CD4-positive, alpha-beta T cell (primary cell): ENCODE data around the gene LIMS4. TPM values are rescaled to one million over a fixed set of nuclear protein-coding genes. Genes with fewer than 3 reads are reported as not detected.
"Not testable (repeated sequence)": the region's sequence is repeated elsewhere in the genome, so short reads cannot be mapped to it uniquely, and the experiment has no call there.

ENCODE experiments used
- ATAC-seq: fragments of 200-7000 bp; cut with Tn5 transposase; one replicate; pipeline ENCODE4 v1.10.0; 2022; ENCODE audit warnings: mild to moderate bottlenecking; ENCODE audit not compliant: poor library complexity
- CTCF ChIA-PET: fragments of 350-600 bp; sonication (Branson Sonifier 250); formaldehyde crosslinking; loops from one replicate; lab custom pipeline; 2021; ENCODE audit warnings: antibody characterized with exemption, inconsistent platforms; lab: Charles Lee
- POLR2A ChIA-PET: fragments of 350-600 bp; sonication (Branson Sonifier 250); formaldehyde crosslinking; loops from one replicate; lab custom pipeline; 2021; ENCODE audit warnings: antibody characterized with exemption, inconsistent platforms; lab: Charles Lee
- DNase-seq, 14 experiments: peaks; one replicate each; pipeline ENCODE4 v3.0.0-alpha.2; 2013 to 2020; ENCODE audit warnings: mixed read lengths in 2 of 14
- H3K27ac ChIP-seq, 2 donors: one replicate each; pipeline versions ENCODE4 v1.5.1 to v1.7.0; 2013; ENCODE audit warnings: low read length in 2 of 2, low read depth in 1 of 2, mild to moderate bottlenecking in 1 of 2
- H3K27me3 ChIP-seq, 2 experiments: 1 replicate in 1 of 2; 2 replicates in 1 of 2; pipeline versions ENCODE4 v1.6.1 to v1.7.0; 2013; ENCODE audit warnings: low read length in 2 of 2, control low read depth in 1 of 2, mild to moderate bottlenecking in 1 of 2, moderate library complexity in 1 of 2; ENCODE audit not compliant: insufficient read depth in 2 of 2, control insufficient read depth in 1 of 2
- H3K36me3 ChIP-seq: one replicate; pipeline ENCODE4 v1.6.1; 2013; ENCODE audit warnings: low read length, control low read depth; ENCODE audit not compliant: insufficient read depth
- H3K4me1 ChIP-seq: one replicate; pipeline ENCODE4 v1.6.1; 2013; ENCODE audit warnings: low read length, control low read depth; ENCODE audit not compliant: insufficient read depth
- H3K4me3 ChIP-seq: one replicate; pipeline ENCODE4 v1.5.1; 2013; ENCODE audit warnings: mild to moderate bottlenecking, low read length, moderate library complexity
- H3K9me3 ChIP-seq, 2 experiments: 1 replicate in 1 of 2; 2 replicates in 1 of 2; pipeline versions ENCODE4 v1.6.1 to v1.7.0; 2013; ENCODE audit warnings: low read length in 2 of 2, mild to moderate bottlenecking in 2 of 2, control low read depth in 1 of 2, moderate library complexity in 1 of 2; ENCODE audit not compliant: control insufficient read depth in 1 of 2, insufficient read depth in 1 of 2
- H3K27ac Mint-ChIP-seq: one replicate; pipeline ENCODE4 v1.8.0; 2020; ENCODE audit warnings: mixed read lengths
- H3K27me3 Mint-ChIP-seq: one replicate; pipeline ENCODE4 v1.8.0; 2021; ENCODE audit warnings: mixed read lengths
- H3K36me3 Mint-ChIP-seq: one replicate; pipeline ENCODE4 v1.8.0; 2021; ENCODE audit warnings: low read depth, mixed read lengths
- H3K4me1 Mint-ChIP-seq: one replicate; pipeline ENCODE4 v1.8.0; 2021; ENCODE audit warnings: low read depth, mixed read lengths
- H3K4me3 Mint-ChIP-seq: one replicate; pipeline ENCODE4 v1.8.0; 2020; ENCODE audit warnings: mild to moderate bottlenecking, mixed read lengths
- H3K9me3 Mint-ChIP-seq: one replicate; pipeline ENCODE4 v1.8.0; 2020; ENCODE audit warnings: mixed read lengths
- intact Hi-C, 2 experiments: fragments of 100-400 bp; cut with DNase I in 1 of 2; cut with micrococcal nuclease in 1 of 2; formaldehyde crosslinking; loops; one replicate each; pipeline versions ENCODE4 v1.15.1 to v1.9.0; 2023 to 2025; cut with DNase I, micrococcal nuclease
- total RNA-seq, 174 experiments: library from RNA in 2 of 174; stranded (reverse) in 2 of 174; gene quantifications; one replicate each; pipeline ENCODE4 v1.2.3 and lab custom pipeline; 2021 to 2026

The LIMS4 gene
- total RNA-seq, 2 experiments from 2014 or later: not detected

- H3K27me3 Mint-ChIP-seq, POLR2A ChIA-PET, intact Hi-C loops: not testable (repeated sequence)
These were observed 21.7 kb downstream of the LIMS4 start for GRCh38 chr2:110450951-110451350.

GRCh38 chr2:110449127-110449947 lies 23.3 kb downstream of the LIMS4 start:
- H3K4me3 ChIP-seq, H3K4me3 Mint-ChIP-seq, H3K27ac Mint-ChIP-seq, H3K27me3 Mint-ChIP-seq, intact Hi-C loops, H3K36me3 ChIP-seq, H3K4me1 ChIP-seq, POLR2A ChIA-PET, H3K9me3 Mint-ChIP-seq, DNase-seq, CTCF ChIA-PET, H3K27me3 ChIP-seq, H3K9me3 ChIP-seq, H3K27ac ChIP-seq, ATAC-seq, H3K4me1 Mint-ChIP-seq, H3K36me3 Mint-ChIP-seq: not testable (repeated sequence)

More at GRCh38 chr2:110450951-110451350, 21.7 kb downstream of the LIMS4 start:
- H3K36me3 Mint-ChIP-seq, H3K4me1 Mint-ChIP-seq, H3K4me3 Mint-ChIP-seq, DNase-seq, H3K27me3 ChIP-seq, H3K4me1 ChIP-seq, ATAC-seq, H3K27ac Mint-ChIP-seq, H3K27ac ChIP-seq, H3K9me3 Mint-ChIP-seq, H3K4me3 ChIP-seq, CTCF ChIA-PET, H3K9me3 ChIP-seq, H3K36me3 ChIP-seq: not testable (repeated sequence)

GRCh38 chr2:110446644-110447043 lies 26.0 kb downstream of the LIMS4 start:
- intact Hi-C loops, CTCF ChIA-PET, H3K4me1 Mint-ChIP-seq, H3K9me3 ChIP-seq, H3K4me3 ChIP-seq, H3K27ac Mint-ChIP-seq, ATAC-seq, H3K4me3 Mint-ChIP-seq, POLR2A ChIA-PET, H3K27me3 Mint-ChIP-seq, H3K27me3 ChIP-seq, DNase-seq, H3K4me1 ChIP-seq, H3K36me3 Mint-ChIP-seq, H3K27ac ChIP-seq, H3K9me3 Mint-ChIP-seq, H3K36me3 ChIP-seq: not testable (repeated sequence)

- H3K36me3 Mint-ChIP-seq, H3K27ac Mint-ChIP-seq, H3K4me3 Mint-ChIP-seq, H3K9me3 ChIP-seq, H3K4me3 ChIP-seq, H3K4me1 Mint-ChIP-seq, H3K36me3 ChIP-seq, intact Hi-C loops, H3K27me3 ChIP-seq, DNase-seq, H3K27ac ChIP-seq, H3K4me1 ChIP-seq, POLR2A ChIA-PET, ATAC-seq, CTCF ChIA-PET, H3K27me3 Mint-ChIP-seq, H3K9me3 Mint-ChIP-seq: not testable (repeated sequence)
These were observed 29.2 kb downstream of the LIMS4 start for GRCh38 chr2:110443305-110444005.

GRCh38 chr2:110441905-110442304 lies 30.7 kb downstream of the LIMS4 start:
- H3K9me3 Mint-ChIP-seq, H3K4me1 Mint-ChIP-seq, ATAC-seq, H3K27ac Mint-ChIP-seq, H3K4me3 Mint-ChIP-seq, intact Hi-C loops, H3K36me3 ChIP-seq, H3K27me3 Mint-ChIP-seq, DNase-seq, POLR2A ChIA-PET, CTCF ChIA-PET, H3K4me1 ChIP-seq, H3K9me3 ChIP-seq, H3K4me3 ChIP-seq, H3K27me3 ChIP-seq, H3K27ac ChIP-seq, H3K36me3 Mint-ChIP-seq: not testable (repeated sequence)

- H3K36me3 Mint-ChIP-seq, POLR2A ChIA-PET, intact Hi-C loops, H3K36me3 ChIP-seq, H3K27ac ChIP-seq, ATAC-seq, H3K9me3 Mint-ChIP-seq, H3K4me1 Mint-ChIP-seq, H3K27me3 ChIP-seq, H3K27me3 Mint-ChIP-seq, CTCF ChIA-PET, H3K27ac Mint-ChIP-seq, H3K4me3 Mint-ChIP-seq, H3K9me3 ChIP-seq, H3K4me3 ChIP-seq, H3K4me1 ChIP-seq, DNase-seq: not testable (repeated sequence)
These were observed 38.1 kb downstream of the LIMS4 start for GRCh38 chr2:110434565-110434964.

- H3K27me3 Mint-ChIP-seq, ATAC-seq, intact Hi-C loops, POLR2A ChIA-PET, H3K36me3 ChIP-seq, H3K27ac ChIP-seq, DNase-seq, H3K4me1 Mint-ChIP-seq, H3K27ac Mint-ChIP-seq, H3K27me3 ChIP-seq, H3K4me1 ChIP-seq, H3K4me3 Mint-ChIP-seq, H3K4me3 ChIP-seq, H3K9me3 ChIP-seq, CTCF ChIA-PET, H3K36me3 Mint-ChIP-seq, H3K9me3 Mint-ChIP-seq: not testable (repeated sequence)
These were observed 46.9 kb downstream of the LIMS4 start for GRCh38 chr2:110425725-110426124.
